Left cardiac atrium (tissue), 4 donors: ENCODE data around the gene CAPRIN1. TPM values are rescaled to one million over a fixed set of nuclear protein-coding genes. Genes with fewer than 3 reads are reported as not detected.
"Not testable (repeated sequence)": the region's sequence is repeated elsewhere in the genome, so short reads cannot be mapped to it uniquely, and the experiment has no call there.

Experiments used
- ATAC-seq, 2 donors: fragments of 200-7000 bp; cut with Tn5 transposase; one replicate each; pipeline ENCODE4 v1.9.1; 2020; ENCODE audit warnings: mild to moderate bottlenecking in 2 of 2, moderate library complexity in 2 of 2
- DNase-seq: peaks from one replicate; pipeline ENCODE4 v3.0.0-alpha.2; 2020
- intact Hi-C, 2 donors: fragments of 100-400 bp; cut with DNase I; formaldehyde crosslinking; loops; one replicate each; pipeline versions ENCODE4 v1.14.1 to v1.15.1; 2022 to 2023
- total RNA-seq, 2 donors: library from RNA; stranded (reverse); fragmentation: NEBNext Ultra II Directional; extraction: Animal tissue kit (Norgen Biotek cat#: 25700); gene quantifications; one replicate each; pipeline ENCODE4 v1.2.1, GENCODE V29; 2021
- donor health status: DM: no; HTN: yes; CAD: no.
- donor health status: DM: no; HTN: yes; CAD: no; lungs with severe emphysema.
- donor health status: DM: yes; HTN: yes; CAD: no.
- donor health status: Dilated cardiomyopathy.

Gene CAPRIN1
- total RNA-seq, 2 donors from 2014 or later, result 102 to 106 TPM

- no peak for DNase-seq
Measured at GRCh38 chr11:34049028-34049427, 2.5 kb upstream of the CAPRIN1 start.

GRCh38 chr11:34050581-34051348, 766 bp upstream of the CAPRIN1 start:
- peak; percentile 8 to 10 for ATAC-seq
- intact Hi-C loops, result no loop called here
- DNase-seq, result no peak

More at GRCh38 chr11:34049028-34049427, 2.5 kb upstream of the CAPRIN1 start:
- intact Hi-C loops, result loop anchor here in 1 of 2 donors (5.0 kb wide), 1 partner anchor 47 kb away; no protein-coding TSS in a partner anchor
- ATAC-seq, result no peak

DNA sequence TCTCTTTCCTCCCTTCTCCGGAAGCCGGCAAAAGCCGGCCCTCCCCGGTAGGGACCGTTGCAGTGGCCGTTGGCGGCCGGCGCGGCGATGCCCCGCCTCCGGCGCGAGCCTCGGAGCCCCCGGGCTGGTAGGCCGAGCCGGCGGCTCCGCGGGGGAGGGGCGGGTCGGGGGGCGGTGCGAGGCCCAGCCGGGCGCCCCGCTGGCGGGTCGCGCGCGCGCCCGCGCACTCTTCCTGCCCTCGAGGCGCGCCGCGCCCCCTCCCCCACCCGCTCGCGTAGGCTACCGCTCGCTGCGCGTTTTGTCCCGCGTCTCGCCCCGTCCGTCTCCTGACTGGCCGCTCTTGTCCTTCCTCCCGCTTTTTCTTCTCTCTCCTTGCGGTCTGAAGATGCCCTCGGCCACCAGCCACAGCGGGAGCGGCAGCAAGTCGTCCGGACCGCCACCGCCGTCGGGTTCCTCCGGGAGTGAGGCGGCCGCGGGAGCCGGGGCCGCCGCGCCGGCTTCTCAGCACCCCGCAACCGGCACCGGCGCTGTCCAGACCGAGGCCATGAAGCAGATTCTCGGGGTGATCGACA, 591 bp downstream of the CAPRIN1 start:
- ATAC-seq (peak; percentile 88 to 91), DNase-seq (peak; percentile 95)
- intact Hi-C loops, result loop anchor here in 1 of 2 donors (2.0 kb wide), 1 partner anchor 53 kb away; the partner anchor contains the start of gene NAT10

DNA sequence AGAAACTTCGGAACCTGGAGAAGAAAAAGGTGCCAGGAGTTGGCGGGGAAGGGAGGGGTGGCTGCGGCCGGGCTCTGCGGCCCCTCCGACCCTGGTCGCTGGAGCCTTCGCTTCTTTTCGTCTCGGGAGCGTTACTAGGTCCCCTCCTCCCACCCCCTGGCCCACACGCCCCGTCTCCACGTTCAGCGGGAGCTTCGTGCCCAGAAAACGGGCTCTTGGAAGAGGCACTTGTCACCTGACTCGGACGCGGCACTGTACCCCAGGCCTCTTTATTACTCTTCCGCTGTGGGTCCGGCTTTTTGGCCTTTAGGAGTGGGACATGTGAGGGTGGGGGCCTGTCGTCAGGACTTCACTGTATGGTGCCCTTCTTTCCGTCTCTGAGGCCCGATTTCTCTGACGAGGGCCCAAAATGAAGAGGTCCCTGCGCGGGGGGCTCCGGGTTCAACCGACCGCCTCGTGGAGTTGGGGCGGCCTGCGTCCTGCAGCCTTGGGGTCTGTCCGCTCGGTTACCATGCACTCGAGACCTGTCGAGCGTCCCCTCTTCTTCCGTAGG, 1.2 kb downstream of the CAPRIN1 start:
- DNase-seq (peak; percentile 36), ATAC-seq (peak in 1 of 2 donors; percentile 3)
- intact Hi-C loops, result loop anchor here in 1 of 2 donors (2.0 kb wide), 1 partner anchor 52 kb away; the partner anchor contains the start of gene NAT10

GRCh38 chr11:34053161-34053686, 1.7 kb downstream of the CAPRIN1 start:
- intact Hi-C loops, result loop anchor here in 1 of 2 donors (2.0 kb wide), 1 partner anchor 52 kb away; the partner anchor contains the start of gene NAT10
- ATAC-seq, result peak; percentile 16 to 63
- DNase-seq, result peak; percentile 78

DNA sequence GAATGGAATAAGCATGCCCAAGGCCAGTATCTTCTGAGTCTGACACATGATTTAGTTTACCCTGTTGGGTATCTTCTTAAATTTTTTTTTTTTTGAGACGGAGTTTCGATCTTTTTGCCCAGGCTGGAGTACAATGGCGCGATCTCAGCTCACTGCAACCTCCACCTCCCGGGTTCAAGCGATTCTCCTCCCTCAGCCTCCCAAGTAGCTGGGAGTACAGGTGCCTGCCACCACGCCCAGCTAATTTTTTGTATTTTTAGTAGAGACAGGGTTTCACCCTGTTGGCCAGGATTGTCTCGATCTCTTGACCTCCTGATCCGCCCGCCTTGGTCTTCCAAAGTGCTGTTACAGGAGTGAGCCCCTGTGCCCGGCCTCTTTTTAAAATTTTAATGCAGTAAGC, 2.8 kb downstream of the CAPRIN1 start:
- ATAC-seq, DNase-seq, intact Hi-C loops: not testable (repeated sequence)

DNA sequence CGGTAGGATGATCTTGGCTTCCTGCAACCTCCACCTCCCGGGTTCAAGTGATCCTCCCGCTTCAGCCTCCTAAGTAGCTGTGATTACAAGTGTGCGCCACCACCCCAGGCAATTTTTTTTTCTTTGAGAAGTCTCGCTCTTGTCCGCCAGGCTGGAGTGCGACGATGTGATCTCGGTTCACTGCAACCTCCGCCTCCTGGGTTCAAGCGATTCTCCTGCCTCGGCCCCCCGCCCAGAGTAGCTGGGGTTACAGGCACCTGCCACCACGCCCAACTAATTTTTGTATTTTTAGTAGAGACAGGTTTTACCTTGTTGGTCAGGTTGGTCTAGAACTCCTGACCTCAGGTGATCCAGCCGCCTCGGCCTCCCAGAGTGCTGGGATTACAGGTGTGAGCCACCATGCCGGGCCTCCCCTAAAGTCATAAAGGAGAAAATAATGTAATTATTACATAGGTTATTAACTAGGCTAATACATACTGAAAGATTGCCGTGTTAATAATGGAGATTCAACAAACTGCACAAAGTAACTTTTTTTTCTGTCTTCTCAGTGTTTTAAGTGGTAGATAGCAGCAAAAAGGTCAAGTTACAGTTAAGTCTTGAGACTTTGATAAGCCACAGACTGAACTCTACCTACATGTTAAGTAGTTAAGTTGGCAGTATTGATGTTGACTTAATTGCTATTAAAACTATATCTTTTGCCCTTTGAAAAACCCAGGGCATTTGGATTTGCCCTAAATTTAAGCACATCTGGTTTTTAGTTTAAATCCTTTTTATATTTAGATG, 3.9 kb downstream of the CAPRIN1 start:
- intact Hi-C loops, result no loop called here
- no peak for ATAC-seq
- no peak for DNase-seq

DNA sequence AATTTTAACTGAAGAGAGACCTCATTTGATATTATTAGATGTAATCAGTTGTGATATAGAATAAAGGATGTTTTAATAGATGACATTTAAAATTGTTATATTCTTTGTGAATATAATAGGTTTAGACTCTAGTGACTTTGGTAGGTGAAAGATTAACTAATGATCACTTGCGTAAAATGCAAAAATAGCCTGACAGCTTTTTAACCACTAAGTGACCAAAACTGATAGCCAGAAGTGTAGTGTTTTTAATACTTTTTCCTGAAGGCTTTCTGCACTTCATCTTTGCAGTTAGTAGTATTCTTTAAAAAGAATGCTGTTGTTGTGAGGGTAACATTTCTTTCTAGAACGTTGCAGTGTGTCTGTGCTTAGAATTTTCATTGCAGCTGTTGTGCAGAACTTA, 5.1 kb downstream of the CAPRIN1 start:
- intact Hi-C loops, result no loop called here
- no peak for ATAC-seq
- no peak for DNase-seq

DNA sequence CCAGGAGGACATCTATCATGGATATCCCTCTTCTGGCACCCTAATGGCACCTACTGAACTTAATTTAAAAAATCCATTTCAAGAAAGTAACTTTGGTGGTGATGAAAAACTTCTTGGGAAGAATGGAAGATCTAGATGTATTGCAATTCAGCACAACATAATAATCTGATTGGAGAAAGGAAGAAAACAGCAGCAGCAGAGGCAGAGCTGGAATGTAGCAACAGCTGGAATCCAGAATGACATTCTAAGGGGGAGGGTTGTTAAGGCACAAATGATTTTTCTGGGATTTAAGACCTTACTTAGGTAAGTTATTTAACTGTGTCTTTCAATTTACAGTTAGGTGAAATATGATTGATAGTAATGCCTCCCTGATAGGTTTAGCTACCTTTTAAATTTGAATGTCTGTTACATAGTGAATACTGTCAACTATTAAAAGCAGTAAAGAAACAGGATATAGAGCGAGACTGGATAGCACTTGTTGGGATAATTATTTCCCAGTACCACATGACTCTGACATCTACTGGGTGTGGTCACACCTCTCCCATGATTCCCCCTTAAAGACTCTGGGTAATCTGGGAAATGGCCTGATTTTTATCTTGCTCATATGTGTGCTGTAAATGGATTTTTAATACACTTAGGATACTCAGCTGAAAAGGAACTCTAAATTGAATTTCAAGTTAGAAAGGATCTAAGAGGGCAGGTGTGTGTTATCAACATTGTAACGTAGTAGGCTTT, 11.7 kb downstream of the CAPRIN1 start:
- DNase-seq, result no peak
- ATAC-seq, result no peak
- intact Hi-C loops, result no loop called here

DNA sequence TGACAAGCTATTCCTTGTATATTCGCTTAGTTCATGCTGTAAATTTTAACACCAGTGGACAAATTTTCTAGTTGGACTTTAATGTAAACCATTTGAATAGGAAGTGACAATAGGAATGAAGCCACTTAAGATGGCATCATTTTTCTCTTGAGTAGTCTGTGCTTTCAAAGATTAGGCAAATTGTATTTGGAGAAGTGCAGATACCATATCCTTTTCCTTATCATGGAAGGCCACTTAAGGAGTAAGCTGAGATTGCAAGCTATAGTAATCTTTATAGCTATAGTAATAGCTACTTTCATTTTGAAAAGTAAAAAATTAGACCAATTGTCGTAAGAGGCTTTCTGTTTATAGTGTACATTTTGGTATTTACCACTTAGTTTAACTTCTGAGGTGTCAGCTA, 12.8 kb downstream of the CAPRIN1 start:
- ATAC-seq (no peak), DNase-seq (no peak)
- intact Hi-C loops, result no loop called here

- DNase-seq (no peak), ATAC-seq (no peak)
- intact Hi-C loops, result no loop called here
Measured at GRCh38 chr11:34065505-34066203, 14.1 kb downstream of the CAPRIN1 start.

GRCh38 chr11:34066766-34067165, 15.2 kb downstream of the CAPRIN1 start:
- DNase-seq, ATAC-seq, intact Hi-C loops: not testable (repeated sequence)

DNA sequence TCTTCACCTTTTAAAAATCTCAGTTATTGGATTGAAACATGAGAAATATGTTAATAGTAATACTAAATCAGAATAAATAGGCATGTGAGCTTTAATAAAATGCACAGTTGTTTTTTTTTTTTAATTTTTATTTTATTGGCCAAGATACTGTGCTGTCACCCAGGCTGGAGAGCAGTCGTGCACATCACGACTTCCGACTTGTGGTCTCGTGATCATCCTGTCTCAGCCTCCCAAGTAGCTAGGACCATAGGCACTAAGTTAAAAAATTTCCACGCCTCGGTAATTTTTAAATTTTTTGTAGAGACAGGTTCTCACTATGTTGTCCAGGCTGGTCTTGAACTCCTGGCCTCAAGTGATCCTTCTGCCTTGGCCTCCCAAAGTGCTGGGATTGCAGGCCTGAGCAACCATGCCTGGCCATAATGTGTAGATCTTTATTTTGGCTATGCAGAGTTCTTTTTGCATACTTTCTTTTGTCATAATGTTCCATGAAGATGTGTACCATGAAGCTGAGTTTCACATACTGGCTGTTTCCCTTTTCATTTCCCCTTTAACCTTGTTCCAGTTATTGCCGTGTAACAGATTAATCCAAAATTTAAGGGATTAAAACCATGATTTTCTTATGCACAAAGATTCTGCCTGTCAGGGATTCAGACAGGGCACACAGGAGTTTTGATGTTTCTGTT, 16.0 kb downstream of the CAPRIN1 start:
- DNase-seq (no peak), ATAC-seq (no peak)
- intact Hi-C loops, result no loop called here

- no peak for DNase-seq
- peak; percentile 88 to 90 for ATAC-seq
- intact Hi-C loops, result no loop called here
Measured at GRCh38 chr11:34068111-34068510, 16.6 kb downstream of the CAPRIN1 start.

DNA sequence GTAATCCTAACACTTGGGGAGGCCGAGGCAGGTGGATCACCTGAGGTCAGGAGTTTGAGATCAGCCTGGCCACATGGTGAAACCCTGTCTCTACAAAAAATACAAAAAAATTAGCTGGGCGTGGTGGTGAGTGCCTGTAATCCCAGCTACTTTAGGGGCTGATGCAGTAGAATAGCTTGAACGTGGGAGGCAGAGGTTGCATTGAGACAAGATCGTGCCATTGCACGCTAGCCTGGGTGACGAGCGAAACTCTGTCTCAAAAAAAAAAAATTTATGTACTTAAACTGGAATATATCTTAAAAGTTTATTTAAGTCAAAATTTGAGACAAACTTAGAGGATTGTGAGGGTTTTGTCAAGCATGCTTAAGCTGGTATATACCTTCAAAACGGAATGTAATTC, 19.8 kb downstream of the CAPRIN1 start:
- intact Hi-C loops, DNase-seq, ATAC-seq: not testable (repeated sequence)

- ATAC-seq, result no peak
- no peak for DNase-seq
- intact Hi-C loops, result no loop called here
Measured at GRCh38 chr11:34072041-34072440, 20.5 kb downstream of the CAPRIN1 start.

DNA sequence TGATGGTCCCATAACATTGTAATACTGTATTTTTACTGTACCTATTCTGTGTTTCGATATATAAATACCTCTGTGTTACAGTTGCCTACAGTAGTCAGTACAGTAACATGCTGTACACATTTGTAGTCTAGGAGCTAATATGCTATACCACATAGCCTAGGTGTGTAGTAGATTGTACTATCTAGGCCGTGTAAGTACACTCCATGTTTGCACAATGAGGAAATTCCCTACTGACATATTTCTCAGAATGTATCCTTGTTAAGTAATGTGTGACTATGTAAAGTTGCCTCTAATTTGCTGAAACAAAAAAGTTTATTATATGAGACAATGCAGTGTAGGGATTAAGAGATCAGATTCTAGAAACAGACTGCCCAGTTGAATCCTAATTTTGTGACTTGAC, 21.3 kb downstream of the CAPRIN1 start:
- ATAC-seq (no peak), DNase-seq (no peak)
- intact Hi-C loops, result no loop called here
